ENCODE results near the gene TCEANC2.

- TF ChIP-seq CTCF (IDR thresholded peaks at IDR 0.05) (no peak), POLR2A (IDR thresholded peaks at IDR 0.05) (no peak)
These were observed 100.4 kb downstream of the TCEANC2 start for GRCh38 chr1:54153535-54154439.
